ENCODE measurements around the gene ELK4.
A peak's percentile ranks its signal among the peaks of the same experiment; 100 is the strongest.

ELK4 gene

DNA sequence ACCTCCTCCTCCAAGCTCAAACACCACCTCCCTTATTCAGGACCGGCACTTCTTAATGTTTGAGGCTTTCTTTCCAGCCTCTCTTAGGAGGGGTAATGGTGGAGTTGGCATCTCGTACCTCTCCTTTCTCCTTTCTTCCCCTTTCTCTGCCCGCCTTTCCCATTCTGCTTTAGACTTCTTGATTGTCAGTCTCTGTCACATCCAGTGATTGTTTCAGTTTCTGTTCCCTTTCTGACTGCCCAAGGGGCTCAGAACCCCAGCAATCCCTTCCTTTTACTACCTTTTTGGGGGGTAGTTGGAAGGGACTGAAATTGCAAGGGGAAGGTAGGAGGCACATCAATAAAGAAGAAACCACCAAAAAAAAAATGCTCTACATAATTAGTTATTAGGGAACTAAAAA, 5.6 kb downstream of the ELK4 start:
- DNase-seq: no peak

DNA sequence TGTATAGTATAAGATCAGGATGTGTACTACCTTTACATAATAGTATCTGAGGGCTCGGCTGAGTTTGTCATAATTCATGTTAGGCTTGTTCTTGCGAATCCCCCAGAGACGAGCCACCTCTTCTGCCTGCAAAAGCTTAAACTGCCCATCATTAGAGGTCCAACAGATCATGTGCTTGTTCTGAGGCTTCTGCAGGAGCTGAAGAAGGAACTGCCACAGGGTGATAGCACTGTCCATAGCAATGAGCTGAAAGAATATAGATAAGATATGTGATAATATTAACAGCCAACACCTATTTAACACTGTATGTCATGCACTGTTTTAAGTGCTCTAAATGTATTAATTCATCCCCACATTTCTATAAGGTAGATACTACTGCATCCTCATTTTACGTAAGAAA, 8.2 kb downstream of the ELK4 start:
- no peak for DNase-seq

DNA sequence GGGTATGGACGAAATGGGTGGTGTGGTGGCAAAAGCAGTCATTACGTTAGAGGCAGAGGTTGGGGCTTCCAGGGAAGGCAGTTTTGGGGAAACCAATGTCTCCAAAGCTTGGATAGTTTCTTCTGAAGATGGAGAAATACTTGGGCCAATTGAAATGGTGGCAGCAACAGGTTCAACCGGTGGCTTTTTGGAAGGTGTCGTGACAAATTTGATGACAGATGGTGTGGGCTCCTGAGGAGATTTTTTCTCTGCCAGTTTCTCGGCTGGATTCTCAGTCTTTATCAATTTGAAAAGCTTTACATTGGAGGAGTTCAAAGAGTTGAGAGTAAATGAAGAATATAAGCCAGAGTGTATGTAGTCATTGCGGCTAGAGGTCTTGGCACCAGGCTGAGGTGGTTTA, 11.5 kb downstream of the ELK4 start:
- DNase-seq: no peak

DNA sequence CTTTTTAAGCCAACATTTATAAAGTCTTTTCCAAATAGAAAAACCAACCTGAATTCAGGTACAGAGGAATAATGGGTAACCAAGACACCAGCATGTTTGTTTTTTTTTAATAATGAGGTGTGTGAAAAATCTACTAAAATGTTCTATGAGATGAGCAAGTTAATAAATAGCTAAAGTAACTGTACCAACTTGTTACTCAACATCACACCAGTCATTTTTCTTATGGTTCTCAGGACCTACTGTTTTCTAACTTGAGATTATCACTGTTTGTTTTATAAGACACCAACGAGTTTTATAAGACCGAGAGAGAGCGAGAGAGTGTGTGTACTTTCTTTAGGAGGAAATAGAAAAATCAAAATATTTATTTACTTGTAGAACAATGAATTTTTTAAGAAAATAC, 12.4 kb downstream of the ELK4 start:
- no peak for DNase-seq

DNA sequence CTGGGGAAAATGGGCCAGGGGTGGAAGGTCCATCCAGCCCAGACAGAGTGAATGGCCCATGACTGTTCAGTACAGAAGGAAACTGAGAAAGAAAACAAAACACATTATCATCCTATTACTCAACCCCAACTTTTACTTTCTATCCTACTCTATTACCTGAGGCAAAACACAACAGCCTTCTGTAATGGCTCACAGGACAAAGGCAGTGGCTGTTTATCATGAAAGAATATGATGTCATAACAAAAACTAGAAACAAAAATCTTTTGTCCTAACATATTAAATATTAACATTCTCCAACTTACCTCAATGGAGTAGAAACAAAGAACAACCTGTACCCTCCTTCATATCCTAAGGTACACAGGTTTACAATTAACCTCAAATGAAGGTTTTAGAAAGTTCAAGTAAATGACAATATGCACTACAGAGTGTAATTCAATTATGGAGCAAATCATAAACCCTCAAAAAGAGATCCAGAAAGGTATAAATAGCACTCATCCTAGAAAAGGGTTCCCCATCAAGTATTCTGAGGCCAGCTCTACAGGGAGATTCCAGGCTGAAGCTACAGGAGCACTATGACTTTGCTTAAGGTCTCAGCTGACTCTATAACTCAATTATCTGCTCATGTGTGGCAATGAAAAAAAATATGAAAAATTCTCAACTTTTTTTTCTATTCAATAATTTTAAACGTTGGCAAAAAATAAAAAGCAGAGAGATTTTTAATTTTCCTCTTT, 15.1 kb downstream of the ELK4 start:
- DNase-seq: no peak

- DNase-seq: no peak
These were observed 16.0 kb downstream of the ELK4 start for GRCh38 chr1:205615789-205616188.

- no peak for DNase-seq
These were observed 17.9 kb downstream of the ELK4 start for GRCh38 chr1:205613854-205614412.

- DNase-seq: no peak
These were observed 19.3 kb downstream of the ELK4 start for GRCh38 chr1:205612556-205612955.

DNA sequence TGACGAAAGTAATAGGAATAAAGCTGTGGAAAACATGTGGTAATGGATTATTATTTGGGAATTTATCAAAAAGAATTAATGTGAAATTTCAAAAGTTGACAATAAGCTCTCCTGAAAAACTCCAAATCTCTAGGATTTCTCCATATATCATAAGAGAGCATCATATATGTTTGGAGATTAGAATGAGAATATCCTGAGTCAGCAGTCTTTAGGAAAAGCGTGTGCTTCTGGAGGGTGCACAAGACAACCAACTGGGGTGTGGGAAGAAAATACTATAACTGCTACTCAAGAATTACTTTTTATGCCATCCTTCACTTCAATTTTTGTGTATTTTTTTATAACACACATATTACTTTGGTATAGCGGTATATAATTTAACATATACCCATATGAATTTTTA, 19.7 kb downstream of the ELK4 start:
- DNase-seq: no peak

DNA sequence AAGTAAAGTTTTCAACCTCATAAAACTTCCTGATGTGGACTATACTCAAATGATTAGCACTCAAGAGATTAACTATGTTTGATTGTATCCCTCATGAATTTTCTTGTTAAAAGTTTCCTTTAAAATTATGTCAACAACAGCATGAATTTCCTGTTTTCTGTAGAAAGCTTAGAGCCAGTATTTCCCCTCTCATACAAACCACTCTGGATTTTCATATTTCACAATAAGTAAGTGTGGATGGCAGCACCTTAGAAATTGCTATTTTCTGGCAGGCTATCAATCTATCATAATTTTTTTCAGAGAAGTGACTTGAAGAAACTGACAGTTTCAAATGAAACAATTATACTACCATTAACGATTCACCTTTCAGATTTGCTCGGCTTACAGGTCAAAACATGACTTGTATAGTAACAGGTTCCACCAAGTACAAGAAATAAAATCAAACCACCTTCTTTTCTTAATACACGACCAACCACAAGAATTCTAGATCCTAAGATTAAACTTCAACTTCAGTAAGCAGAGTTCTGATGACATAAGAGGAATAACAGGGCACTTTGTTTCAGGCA, 20.8 kb downstream of the ELK4 start:
- no peak for DNase-seq

DNA sequence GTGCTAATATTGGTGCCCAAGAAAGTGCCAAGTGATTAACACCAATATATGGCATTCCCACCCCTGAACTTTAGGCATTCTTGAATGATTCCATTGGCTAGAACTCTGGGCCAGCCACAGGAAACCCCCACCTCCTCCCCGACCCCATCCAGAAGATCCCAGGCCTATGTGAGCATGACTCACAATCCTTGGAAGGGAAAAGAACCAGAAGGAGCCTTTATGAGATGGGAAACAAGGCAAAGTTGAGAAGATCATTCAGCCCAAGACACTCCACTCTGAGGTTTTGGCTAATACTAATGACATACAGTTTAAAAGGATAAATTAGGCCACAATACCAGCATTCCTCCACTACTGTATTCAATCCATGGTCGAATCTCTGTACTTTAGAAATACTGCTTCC, 21.8 kb downstream of the ELK4 start:
- DNase-seq: no peak

GRCh38 chr1:205604825-205605505, 26.8 kb downstream of the ELK4 start:
- DNase-seq: no peak

GRCh38 chr1:205604059-205604458, 27.8 kb downstream of the ELK4 start:
- no peak for DNase-seq

- no peak for DNase-seq
These were observed 30.6 kb downstream of the ELK4 start for GRCh38 chr1:205601205-205601604.

GRCh38 chr1:205600085-205600484, 31.7 kb downstream of the ELK4 start:
- DNase-seq: peak; percentile 24

GRCh38 chr1:205599669-205600042, 32.2 kb downstream of the ELK4 start:
- DNase-seq: no peak

DNA sequence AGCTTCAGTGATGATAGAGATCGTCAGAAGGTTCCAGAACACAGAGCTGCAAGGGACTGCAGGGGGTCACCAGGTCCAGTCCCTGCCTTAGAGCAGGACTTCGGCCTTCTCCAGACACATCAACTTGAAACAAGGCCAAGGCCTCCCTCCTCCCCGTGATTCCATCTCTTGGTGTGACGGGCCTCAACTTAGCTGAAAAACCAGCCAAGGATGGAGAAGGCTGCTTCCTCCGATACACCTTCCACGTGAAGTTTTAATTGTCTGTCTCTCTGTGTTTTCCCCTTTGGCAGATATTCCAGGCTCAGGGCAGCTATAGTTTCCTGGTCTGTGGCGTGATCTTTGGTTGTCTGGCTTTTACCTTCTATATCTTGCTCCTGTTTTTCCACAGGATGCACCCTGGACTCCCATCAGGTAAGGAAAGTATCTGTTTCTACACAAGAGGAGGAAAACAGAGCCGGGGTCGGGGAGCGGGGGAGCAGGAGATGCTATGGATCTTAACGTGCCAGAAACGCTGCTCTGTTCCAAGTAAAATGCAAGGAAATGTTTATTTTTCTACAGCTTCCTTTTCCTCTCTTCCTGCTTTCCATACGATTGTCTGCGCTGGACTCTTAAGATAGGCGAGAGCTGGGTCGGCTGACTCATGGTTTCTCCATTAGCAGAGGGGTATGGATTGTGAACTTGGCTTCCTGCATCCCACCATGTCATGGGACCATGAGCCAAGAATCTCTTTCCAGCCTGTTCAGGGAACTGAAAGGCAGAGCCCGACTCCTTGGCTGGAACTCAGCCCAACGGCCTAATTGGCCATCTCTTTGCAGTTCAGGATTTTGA, 32.8 kb downstream of the ELK4 start:
- no peak for DNase-seq

DNA sequence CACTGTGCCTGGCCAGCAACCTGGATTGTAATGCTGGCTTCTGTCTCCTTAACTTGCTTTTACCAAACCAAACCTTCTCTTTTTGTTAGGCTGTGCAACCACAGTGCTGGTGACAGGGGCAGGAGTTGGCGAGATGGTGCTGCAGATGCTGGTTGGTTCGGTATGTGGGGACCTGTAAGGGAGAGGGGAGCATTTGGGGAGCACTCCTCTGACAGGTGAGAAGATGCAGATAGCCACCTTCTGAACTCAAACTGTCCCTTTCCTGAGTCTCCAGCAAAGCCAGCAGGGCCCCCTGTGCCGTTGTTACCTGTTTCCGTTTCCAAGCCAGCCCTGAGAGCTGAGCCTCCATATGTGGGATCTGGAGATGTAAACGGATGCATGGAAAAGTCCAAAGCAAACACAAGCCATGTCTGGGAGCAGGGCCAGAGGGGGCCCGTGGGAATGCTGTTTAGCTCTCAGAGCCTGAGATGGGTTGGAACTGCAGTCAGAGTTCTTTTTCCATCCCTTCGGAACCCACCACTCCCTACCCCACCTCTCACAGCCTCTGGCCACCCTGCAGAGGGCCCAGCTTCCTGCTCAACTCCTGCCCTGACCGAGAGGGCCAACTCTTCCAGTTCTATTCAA, 34.0 kb downstream of the ELK4 start:
- DNase-seq: no peak

- no peak for DNase-seq
These were observed 34.9 kb downstream of the ELK4 start for GRCh38 chr1:205596876-205597275.

DNA sequence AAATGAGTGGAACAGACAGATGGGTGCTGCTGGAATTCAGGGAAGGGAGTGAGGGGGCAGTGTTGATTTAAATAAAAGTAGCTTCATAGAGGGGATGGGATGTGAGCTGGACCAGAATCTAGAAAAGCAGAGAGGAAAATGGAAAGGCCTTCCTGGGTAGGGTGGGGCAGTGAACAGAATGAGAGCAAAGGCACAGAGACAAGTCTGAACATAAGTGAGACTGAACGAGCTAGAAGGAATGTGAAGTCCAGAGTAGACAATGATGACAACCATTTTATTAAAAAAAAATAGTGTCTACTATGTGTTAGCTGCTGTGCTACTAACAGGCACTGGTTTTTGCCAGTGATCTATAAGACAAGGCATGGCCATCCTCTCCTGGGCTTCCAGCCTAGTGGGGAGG, 36.0 kb downstream of the ELK4 start:
- no peak for DNase-seq

DNA sequence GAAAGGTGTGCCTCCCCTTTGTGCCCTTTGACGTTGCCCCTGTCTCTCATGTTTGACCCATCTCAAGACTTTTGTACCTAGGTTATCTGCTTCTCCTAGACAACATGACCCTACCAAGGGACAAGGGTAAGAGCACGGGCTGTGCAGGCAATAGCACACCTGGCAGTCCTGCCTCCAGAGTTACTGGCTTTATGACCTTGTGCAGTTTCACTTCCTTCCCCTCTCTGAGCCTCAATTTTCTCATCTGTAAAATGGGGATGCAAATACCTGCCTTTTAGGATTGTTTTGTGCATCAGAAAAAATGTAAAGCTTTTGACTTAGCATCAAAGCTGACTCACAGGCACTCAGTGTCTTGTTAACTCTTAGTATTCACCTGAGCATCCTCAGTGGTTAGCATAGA, 36.4 kb downstream of the ELK4 start:
- DNase-seq: no peak

DNA sequence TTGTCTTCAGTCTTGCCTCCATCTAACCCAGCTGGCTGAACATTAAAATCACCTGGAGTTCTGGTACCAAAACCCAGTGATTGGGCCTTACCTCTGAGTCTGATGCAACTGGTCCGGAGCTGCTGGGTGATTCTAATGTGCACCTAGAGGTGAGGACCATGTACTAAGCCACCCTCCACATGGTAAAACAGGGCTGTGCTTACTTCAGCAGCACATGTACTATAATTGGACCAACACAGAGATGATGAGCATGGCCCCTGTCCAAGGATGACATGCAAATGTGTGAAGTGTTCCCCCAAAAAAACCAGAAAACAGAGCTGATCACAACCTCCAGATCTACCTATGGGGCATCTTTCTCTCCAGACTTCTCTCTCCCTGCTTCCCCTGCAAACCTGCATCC, 37.0 kb downstream of the ELK4 start:
- DNase-seq: no peak

DNA sequence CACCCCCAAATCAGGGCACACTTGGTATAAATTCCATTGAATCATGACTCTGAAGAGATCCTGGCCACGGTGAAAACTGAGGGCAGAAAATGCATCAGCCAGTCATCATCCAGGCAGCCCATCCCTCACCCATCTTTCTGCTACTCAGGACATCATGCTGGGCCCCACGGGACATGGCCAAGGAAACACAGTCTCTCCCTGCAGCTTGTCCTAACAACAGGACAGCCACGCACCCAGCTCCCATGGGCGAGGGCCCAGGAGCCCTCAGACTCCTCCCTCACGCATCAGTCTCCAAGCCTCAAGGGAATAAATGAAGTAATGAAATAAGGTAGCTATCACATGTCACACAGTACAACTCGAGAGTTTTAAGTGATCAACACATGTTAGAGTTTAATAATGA, 37.8 kb downstream of the ELK4 start:
- no peak for DNase-seq

Data from stimulated activated CD4-positive, alpha-beta T cell treated with anti-CD3 and anti-CD28 coated beads, Interleukin-4, amount 100 ng/mL, for 24 hours (primary cell).